ENCODE measurements around the gene BMP7. TPM values are rescaled to one million over a fixed set of nuclear protein-coding genes. Genes with fewer than 3 reads are reported as not detected.

BMP7 gene
- total and polyA plus RNA-seq, 12 donors = 0.74 to 6.7 (median 2.2) TPM; not detected in 3

- no peak for DNase-seq
- Histone ChIP-seq H3K9me3 (replicated peaks in 1 of 3) (no peaks in the 10 kb centered on the region), H3K27me3 (peaks cover 5% of the 10 kb centered on the region), H3K4me1 (replicated peaks in 1 of 2) (no peaks in the 10 kb centered on the region), H3K4me3 (no peak overlapping the region), H3K27ac (no peak overlapping the region), H3K36me3 (replicated peaks in 1 of 2) (no peaks in the 10 kb centered on the region)
- TF ChIP-seq CTCF (IDR thresholded peaks at IDR 0.05) (no peak), POLR2A (IDR thresholded peaks at IDR 0.05) (no peak)
- intact Hi-C loops (cut with DNase I) = no loop called here
- WGBS, 4 donors = 64 to 100% (median 89%) methylated on average over 1 of the region's 1 CpG
Measured at GRCh38 chr20:57137676-57138075, 128.8 kb downstream of the BMP7 start.

GRCh38 chr20:57136734-57137133 is 129.7 kb downstream of the BMP7 start:
- TF ChIP-seq CTCF (IDR thresholded peaks at IDR 0.05) (no peak), POLR2A (IDR thresholded peaks at IDR 0.05) (no peak)
- Histone ChIP-seq H3K4me1 (replicated peaks in 1 of 2) (no peaks in the 10 kb centered on the region), H3K27me3 (peaks cover 5% of the 10 kb centered on the region), H3K27ac (no peak overlapping the region), H3K36me3 (replicated peaks in 1 of 2) (no peaks in the 10 kb centered on the region), H3K9me3 (replicated peaks in 1 of 3) (no peaks in the 10 kb centered on the region), H3K4me3 (no peak overlapping the region)
- intact Hi-C loops (cut with DNase I) = no loop called here
- 70 to 83% (median 77%) methylated on average over 7 of the region's 7 CpGs for WGBS, 4 donors
- no peak for DNase-seq

GRCh38 chr20:57135875-57136274 is 130.6 kb downstream of the BMP7 start:
- WGBS, 4 donors = 64 to 73% (median 68%) methylated on average over 5 to 6 of the region's 6 CpGs
- intact Hi-C loops (cut with DNase I) = no loop called here
- no peaks in the 10 kb centered on the region for H3K4me1 ChIP-seq (replicated peaks in 1 of 2)

GRCh38 chr20:57134804-57135203 is 131.6 kb downstream of the BMP7 start:
- no peaks in the 10 kb centered on the region for H3K9me3 ChIP-seq (replicated peaks in 1 of 3)
- TF ChIP-seq CTCF (IDR thresholded peaks at IDR 0.05) (no peak), POLR2A (IDR thresholded peaks at IDR 0.05) (no peak)
- H3K4me1 ChIP-seq (replicated peaks in 1 of 2) = no peaks in the 10 kb centered on the region
- H3K27ac ChIP-seq = no peak overlapping the region
- 67 to 80% (median 73%) methylated on average over 4 of the region's 4 CpGs for WGBS, 4 donors
- no peak for DNase-seq
- peaks cover 5% of the 10 kb centered on the region for H3K27me3 ChIP-seq
- H3K36me3 ChIP-seq (replicated peaks in 1 of 2) = no peaks in the 10 kb centered on the region
- intact Hi-C loops (cut with DNase I) = no loop called here
- H3K4me3 ChIP-seq = no peak overlapping the region

More at GRCh38 chr20:57135875-57136274, 130.6 kb downstream of the BMP7 start:
- no peaks in the 10 kb centered on the region for H3K36me3 ChIP-seq (replicated peaks in 1 of 2)
- H3K27me3 ChIP-seq = peaks cover 5% of the 10 kb centered on the region
- no peak for DNase-seq
- H3K4me3 ChIP-seq = no peak overlapping the region
- H3K9me3 ChIP-seq (replicated peaks in 1 of 3) = no peaks in the 10 kb centered on the region
- H3K27ac ChIP-seq = no peak overlapping the region
- TF ChIP-seq POLR2A (IDR thresholded peaks at IDR 0.05) = no peak
- no peak for TF ChIP-seq CTCF (IDR thresholded peaks at IDR 0.05)

All from adrenal gland (tissue), 12 donors.